T-helper 1 cell treated with Interleukin-12 subunit alpha and Interleukin-12 subunit beta and Interleukin-4 antibody, amounts not matched to agents 30 μg/mL and 1 μg/mL, for 36 hours (primary cell): ENCODE data around the gene BRF1.
A peak's percentile ranks its signal among the peaks of the same experiment; 100 is the strongest.

Experiments used
- H3K27ac Mint-ChIP-seq: one replicate; pipeline ENCODE4 v1.8.0; 2021; ENCODE audit warnings: mild to moderate bottlenecking, mixed read lengths
- H3K27me3 Mint-ChIP-seq: one replicate; pipeline ENCODE4 v1.8.0; 2021; ENCODE audit warnings: low read depth, mixed read lengths
- H3K36me3 Mint-ChIP-seq: one replicate; pipeline ENCODE4 v1.8.0; 2021; ENCODE audit warnings: low read depth, mixed read lengths
- H3K4me1 Mint-ChIP-seq: one replicate; pipeline ENCODE4 v1.8.0; 2021; ENCODE audit warnings: low read depth, mixed read lengths
- H3K4me3 Mint-ChIP-seq: one replicate; pipeline ENCODE4 v1.8.0; 2021; ENCODE audit warnings: mild to moderate bottlenecking, moderate library complexity, mixed read lengths
- H3K9me3 Mint-ChIP-seq: one replicate; pipeline ENCODE4 v1.8.0; 2021; ENCODE audit warnings: mixed read lengths

BRF1 gene

GRCh38 chr14:105195522-105196264, 105.1 kb downstream of the BRF1 start:
- Mint-ChIP-seq H3K36me3 (no peaks in the 10 kb centered on the region), H3K4me1 (peaks cover 14% of the 10 kb centered on the region), H3K27me3 (peaks cover 24% of the 10 kb centered on the region), H3K4me3 (no peak overlapping the region), H3K9me3 (no peaks in the 10 kb centered on the region), H3K27ac (no peak overlapping the region)

GRCh38 chr14:105195051-105195450, 105.8 kb downstream of the BRF1 start:
- Mint-ChIP-seq H3K9me3 (no peaks in the 10 kb centered on the region), H3K4me1 (peaks cover 14% of the 10 kb centered on the region), H3K4me3 (no peak overlapping the region), H3K27ac (no peak overlapping the region), H3K36me3 (no peaks in the 10 kb centered on the region), H3K27me3 (peaks cover 24% of the 10 kb centered on the region)

GRCh38 chr14:105193916-105194782, 106.7 kb downstream of the BRF1 start:
- peak overlapping the region; percentile 43 for H3K4me3 Mint-ChIP-seq
- peak overlapping the region; percentile 37 for H3K27ac Mint-ChIP-seq
- no peaks in the 10 kb centered on the region for H3K9me3 Mint-ChIP-seq
- H3K27me3 Mint-ChIP-seq = peaks cover 19% of the 10 kb centered on the region
- H3K36me3 Mint-ChIP-seq = no peaks in the 10 kb centered on the region
- H3K4me1 Mint-ChIP-seq = peaks cover 14% of the 10 kb centered on the region

- Mint-ChIP-seq H3K4me1 (peaks cover 14% of the 10 kb centered on the region), H3K36me3 (no peaks in the 10 kb centered on the region), H3K4me3 (no peak overlapping the region), H3K9me3 (peaks cover 6% of the 10 kb centered on the region), H3K27ac (no peak overlapping the region), H3K27me3 (peaks cover 21% of the 10 kb centered on the region)
These were observed 107.7 kb downstream of the BRF1 start for GRCh38 chr14:105192866-105193731.

GRCh38 chr14:105187935-105188524, 112.8 kb downstream of the BRF1 start:
- H3K27me3 Mint-ChIP-seq = peaks cover 7% of the 10 kb centered on the region
- no peak overlapping the region for H3K4me3 Mint-ChIP-seq
- peaks cover 6% of the 10 kb centered on the region for H3K9me3 Mint-ChIP-seq
- no peak overlapping the region for H3K27ac Mint-ChIP-seq
- H3K4me1 Mint-ChIP-seq = no peaks in the 10 kb centered on the region
- no peaks in the 10 kb centered on the region for H3K36me3 Mint-ChIP-seq

- no peak overlapping the region for H3K27ac Mint-ChIP-seq
- H3K36me3 Mint-ChIP-seq = no peaks in the 10 kb centered on the region
- H3K4me1 Mint-ChIP-seq = no peaks in the 10 kb centered on the region
- H3K27me3 Mint-ChIP-seq = peaks cover 9% of the 10 kb centered on the region
- peaks cover 6% of the 10 kb centered on the region for H3K9me3 Mint-ChIP-seq
- no peak overlapping the region for H3K4me3 Mint-ChIP-seq
These were observed 113.7 kb downstream of the BRF1 start for GRCh38 chr14:105187116-105187515.

GRCh38 chr14:105185973-105186372, 114.8 kb downstream of the BRF1 start:
- Mint-ChIP-seq H3K4me3 (no peak overlapping the region), H3K4me1 (no peaks in the 10 kb centered on the region), H3K36me3 (no peaks in the 10 kb centered on the region), H3K9me3 (peaks cover 6% of the 10 kb centered on the region), H3K27ac (peak overlapping the region; percentile 36), H3K27me3 (peaks cover 9% of the 10 kb centered on the region)

- Mint-ChIP-seq H3K4me1 (peaks cover 4% of the 10 kb centered on the region), H3K27me3 (peaks cover 9% of the 10 kb centered on the region), H3K27ac (no peak overlapping the region), H3K4me3 (no peak overlapping the region), H3K36me3 (no peaks in the 10 kb centered on the region), H3K9me3 (peaks cover 6% of the 10 kb centered on the region)
These were observed 115.8 kb downstream of the BRF1 start for GRCh38 chr14:105185001-105185400.

GRCh38 chr14:105184461-105184860, 116.3 kb downstream of the BRF1 start:
- H3K4me1 Mint-ChIP-seq = peaks cover 4% of the 10 kb centered on the region
- no peak overlapping the region for H3K4me3 Mint-ChIP-seq
- H3K36me3 Mint-ChIP-seq = no peaks in the 10 kb centered on the region
- peaks cover 6% of the 10 kb centered on the region for H3K9me3 Mint-ChIP-seq
- no peak overlapping the region for H3K27ac Mint-ChIP-seq
- peaks cover 9% of the 10 kb centered on the region for H3K27me3 Mint-ChIP-seq

- Mint-ChIP-seq H3K27ac (peak overlapping the region; percentile 20), H3K27me3 (peaks cover 4% of the 10 kb centered on the region), H3K36me3 (no peaks in the 10 kb centered on the region), H3K4me3 (peak overlapping the region; percentile 51), H3K4me1 (peaks cover 4% of the 10 kb centered on the region), H3K9me3 (no peaks in the 10 kb centered on the region)
These were observed 118.3 kb downstream of the BRF1 start for GRCh38 chr14:105182296-105183020.

GRCh38 chr14:105181549-105182295, 119.1 kb downstream of the BRF1 start:
- peaks cover 4% of the 10 kb centered on the region for H3K4me1 Mint-ChIP-seq
- no peaks in the 10 kb centered on the region for H3K9me3 Mint-ChIP-seq
- H3K27me3 Mint-ChIP-seq = peaks cover 4% of the 10 kb centered on the region
- peak overlapping the region; percentile 20 for H3K27ac Mint-ChIP-seq
- H3K4me3 Mint-ChIP-seq = peak overlapping the region; percentile 51
- no peaks in the 10 kb centered on the region for H3K36me3 Mint-ChIP-seq

GRCh38 chr14:105180592-105181548, 119.9 kb downstream of the BRF1 start, which contains the start of gene NUDT14:
Gene NUDT14, minus strand, starts transcription at chr14:105181312. Its CDS starts 103 bp downstream, at chr14:105181209.
- H3K4me3 Mint-ChIP-seq = peak within 1 kb of the TSS; percentile 70
- H3K4me1 Mint-ChIP-seq = peaks cover 4% of the 10 kb centered on the region
- peaks cover 4% of the 10 kb centered on the region for H3K27me3 Mint-ChIP-seq
- H3K36me3 Mint-ChIP-seq = no peaks in the 10 kb centered on the region
- no peaks in the 10 kb centered on the region for H3K9me3 Mint-ChIP-seq
- peak within 1 kb of the TSS; percentile 55 for H3K27ac Mint-ChIP-seq
